ENCODE results near the gene AOAH.

Gene AOAH

DNA sequence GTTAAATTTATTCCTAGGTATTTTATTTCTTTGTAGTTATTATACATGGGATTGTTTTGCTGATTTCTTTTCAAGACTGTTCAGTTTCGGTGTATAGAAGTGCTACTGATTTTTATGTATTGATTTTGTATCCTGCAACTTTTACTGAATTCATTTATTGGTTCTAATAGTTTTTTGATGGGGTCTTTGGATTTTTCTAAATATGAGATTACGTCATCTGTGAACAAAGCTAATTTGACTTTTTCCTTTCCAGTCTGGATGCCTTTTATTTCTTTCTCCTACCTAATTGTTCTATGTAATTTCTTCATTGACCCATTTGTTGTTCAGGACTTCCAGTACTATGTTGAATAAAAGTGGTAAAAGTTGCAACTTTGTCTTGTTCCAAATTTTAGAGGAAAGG lies 5.8 kb upstream of the AOAH start:
- DNase-seq (ENCODE audit: low read depth): no peak
- H3K4me3 ChIP-seq (ENCODE audit: low read length): no peak overlapping the region
- TF ChIP-seq, protein P1, sequence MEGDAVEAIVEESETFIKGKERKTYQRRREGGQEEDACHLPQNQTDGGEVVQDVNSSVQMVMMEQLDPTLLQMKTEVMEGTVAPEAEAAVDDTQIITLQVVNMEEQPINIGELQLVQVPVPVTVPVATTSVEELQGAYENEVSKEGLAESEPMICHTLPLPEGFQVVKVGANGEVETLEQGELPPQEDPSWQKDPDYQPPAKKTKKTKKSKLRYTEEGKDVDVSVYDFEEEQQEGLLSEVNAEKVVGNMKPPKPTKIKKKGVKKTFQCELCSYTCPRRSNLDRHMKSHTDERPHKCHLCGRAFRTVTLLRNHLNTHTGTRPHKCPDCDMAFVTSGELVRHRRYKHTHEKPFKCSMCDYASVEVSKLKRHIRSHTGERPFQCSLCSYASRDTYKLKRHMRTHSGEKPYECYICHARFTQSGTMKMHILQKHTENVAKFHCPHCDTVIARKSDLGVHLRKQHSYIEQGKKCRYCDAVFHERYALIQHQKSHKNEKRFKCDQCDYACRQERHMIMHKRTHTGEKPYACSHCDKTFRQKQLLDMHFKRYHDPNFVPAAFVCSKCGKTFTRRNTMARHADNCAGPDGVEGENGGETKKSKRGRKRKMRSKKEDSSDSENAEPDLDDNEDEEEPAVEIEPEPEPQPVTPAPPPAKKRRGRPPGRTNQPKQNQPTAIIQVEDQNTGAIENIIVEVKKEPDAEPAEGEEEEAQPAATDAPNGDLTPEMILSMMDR (conservative IDR thresholded peaks at IDR 0.05; ENCODE audit: low read depth, low read length): no peak

DNA sequence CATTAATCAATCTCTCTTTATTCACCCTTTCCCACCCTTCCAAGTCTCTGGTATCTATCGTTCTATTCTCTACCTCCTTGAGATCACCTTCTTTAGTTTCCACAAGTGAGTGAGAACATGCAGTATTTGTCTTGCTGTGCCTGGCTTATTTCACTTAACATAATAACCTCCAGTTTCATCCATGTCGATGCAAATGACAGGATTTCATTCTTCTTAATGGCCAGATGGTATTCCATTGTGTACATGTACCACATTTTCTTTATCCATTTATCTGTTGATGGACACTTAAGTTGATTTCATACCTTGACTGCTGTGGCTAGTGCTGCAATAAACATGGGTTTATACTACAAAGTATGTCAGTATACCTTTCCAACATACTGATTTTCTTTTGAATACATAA lies 3.8 kb upstream of the AOAH start:
- no peak for DNase-seq (ENCODE audit: low read depth)
- TF ChIP-seq, protein P1 (conservative IDR thresholded peaks at IDR 0.05; ENCODE audit: low read depth, low read length): no peak
- no peak overlapping the region for H3K4me3 ChIP-seq (ENCODE audit: low read length)

DNA sequence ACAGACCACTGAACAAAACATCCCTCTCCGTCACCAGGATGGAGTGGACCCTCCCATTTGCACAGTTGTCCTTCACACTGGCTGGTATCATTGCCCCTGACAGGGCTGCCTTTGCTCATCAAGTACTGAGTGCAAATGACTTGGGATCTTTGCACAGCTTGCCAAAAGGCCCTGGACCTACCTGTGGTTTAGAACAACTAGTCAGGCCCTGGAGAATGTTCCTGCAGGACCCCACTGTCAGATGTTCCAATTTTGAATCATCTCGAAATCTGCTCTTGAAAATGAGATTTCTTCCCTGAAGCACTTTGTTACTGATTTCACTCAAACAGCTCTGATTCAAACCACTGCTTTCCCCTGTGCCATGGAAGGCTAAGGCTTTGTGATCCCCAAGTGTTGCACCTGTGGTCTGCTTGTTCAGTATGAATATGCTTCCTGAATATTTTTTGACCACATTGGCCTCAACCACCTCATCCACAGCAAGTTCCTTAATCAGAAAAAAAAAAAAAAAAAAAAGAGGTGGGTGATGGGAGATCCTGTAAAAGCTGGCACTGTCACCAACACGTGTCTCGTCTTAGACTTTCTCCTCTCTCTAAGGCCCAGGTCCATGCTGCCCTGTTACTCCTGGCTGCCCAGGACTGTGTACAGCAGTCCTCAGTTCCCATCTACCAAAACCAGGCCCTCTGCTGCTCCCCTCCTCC lies 2.7 kb upstream of the AOAH start:
- no peak for DNase-seq (ENCODE audit: low read depth)
- no peak overlapping the region for H3K4me3 ChIP-seq (ENCODE audit: low read length)
- TF ChIP-seq, protein P1 (conservative IDR thresholded peaks at IDR 0.05; ENCODE audit: low read depth, low read length): no peak

DNA sequence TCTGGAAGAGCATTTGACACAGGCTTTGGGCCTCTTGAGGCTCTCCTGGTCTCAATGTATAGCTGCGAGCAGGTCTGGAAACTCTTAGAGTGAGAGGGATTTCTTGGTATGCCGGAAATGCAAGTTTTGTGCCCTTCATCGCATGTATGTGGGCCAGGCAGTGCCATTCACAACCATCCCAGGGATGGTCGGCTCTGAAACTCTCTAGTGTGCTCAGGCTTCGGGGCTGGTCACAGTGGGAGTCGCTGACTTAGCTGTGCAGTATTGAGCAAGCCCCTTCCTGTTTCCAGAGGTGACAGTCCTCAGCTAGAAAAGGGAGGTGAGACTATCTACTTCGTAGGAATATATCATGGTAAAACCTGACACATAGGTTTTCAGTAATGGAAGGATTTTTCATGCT lies 2.0 kb upstream of the AOAH start:
- H3K4me3 ChIP-seq (ENCODE audit: low read length): no peak overlapping the region
- DNase-seq (ENCODE audit: low read depth): no peak

DNA sequence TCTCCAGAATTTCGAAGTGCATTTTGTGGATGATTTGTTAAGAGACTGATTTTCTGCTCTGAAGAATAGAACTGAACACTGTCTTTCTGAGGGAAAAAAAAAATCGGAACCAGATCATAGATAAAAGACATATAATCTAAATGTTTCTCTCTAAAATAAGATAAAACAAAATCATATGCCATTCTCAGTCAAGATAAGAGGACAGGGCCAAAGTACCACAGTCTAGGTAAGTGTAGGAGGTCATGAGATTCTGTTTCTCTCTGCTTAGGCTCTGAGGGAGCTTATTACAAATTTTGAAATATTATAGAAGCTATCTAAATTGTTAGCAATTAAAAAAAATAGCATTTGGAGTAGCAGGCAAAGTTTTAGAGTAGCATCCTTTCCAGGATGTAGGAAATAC lies 702 bp upstream of the AOAH start:
- no peak for DNase-seq (ENCODE audit: low read depth)
- TF ChIP-seq, protein P1 (conservative IDR thresholded peaks at IDR 0.05; ENCODE audit: low read depth, low read length): no peak
- no peak overlapping the region for H3K4me3 ChIP-seq (ENCODE audit: low read length)

More for the DNA sequence above, 2.0 kb upstream of the AOAH start:
- TF ChIP-seq, protein P1 (conservative IDR thresholded peaks at IDR 0.05; ENCODE audit: low read depth, low read length): no peak

DNA sequence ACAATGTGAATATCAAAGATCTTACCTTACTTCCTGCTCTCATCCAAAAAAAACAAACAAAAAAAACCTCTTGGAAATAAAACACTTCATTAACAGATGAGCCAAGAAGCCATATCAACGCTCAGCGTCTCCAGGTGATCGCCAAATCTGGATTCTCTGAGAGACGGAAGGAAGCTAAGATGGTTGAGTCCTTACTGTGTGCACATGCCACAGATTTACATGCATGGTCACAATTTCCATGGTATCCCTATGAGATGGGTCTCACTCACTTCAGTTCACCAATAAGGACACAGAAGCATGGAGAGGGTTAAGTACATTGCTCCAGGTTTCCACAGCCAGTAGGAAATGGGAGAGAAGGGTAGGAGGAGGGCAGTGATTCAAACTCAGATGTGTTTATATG lies 1.0 kb downstream of the AOAH start:
- TF ChIP-seq, protein P1 (conservative IDR thresholded peaks at IDR 0.05; ENCODE audit: low read depth, low read length): no peak
- DNase-seq (ENCODE audit: low read depth): no peak
- no peak overlapping the region for H3K4me3 ChIP-seq (ENCODE audit: low read length)

DNA sequence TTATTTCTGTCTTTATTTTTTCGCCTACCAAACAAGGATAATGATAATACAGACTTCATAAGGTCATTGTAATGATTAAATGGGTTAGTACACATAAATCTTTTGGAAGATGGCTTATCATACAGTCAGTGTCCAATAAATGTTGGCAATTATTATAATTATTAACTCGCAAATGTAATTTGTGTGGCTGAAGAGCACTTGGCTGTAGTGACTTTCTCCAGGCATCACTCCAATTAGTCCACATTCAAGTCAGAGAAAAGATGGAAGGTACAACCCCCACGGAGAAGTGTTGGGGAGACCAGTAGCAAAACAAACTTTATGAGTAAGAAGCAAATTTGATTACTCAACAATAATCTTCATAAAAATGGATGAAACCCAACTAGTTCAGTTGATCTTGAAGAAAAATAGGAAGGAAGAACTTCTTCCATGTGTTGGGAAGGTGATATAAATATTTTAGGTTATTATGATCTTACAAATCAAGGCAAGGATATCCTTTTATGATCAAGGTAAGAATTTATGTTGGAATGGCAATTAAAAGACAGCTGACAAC lies 5.1 kb downstream of the AOAH start:
- DNase-seq (ENCODE audit: low read depth): no peak
- TF ChIP-seq, protein P1 (conservative IDR thresholded peaks at IDR 0.05; ENCODE audit: low read depth, low read length): no peak
- H3K4me3 ChIP-seq (ENCODE audit: low read length): no peak overlapping the region
